Prostate gland (tissue), 2 donors: ENCODE measurements around the gene PSMD3. TPM values are rescaled to one million over a fixed set of nuclear protein-coding genes. Genes with fewer than 3 reads are reported as not detected.

Experiments used
- DNase-seq: peaks from one replicate; pipeline ENCODE4 v3.0.0-alpha.2; 2019; ENCODE audit warnings: low spot score
- H3K27ac ChIP-seq, 2 donors: fragments of 200-600 bp; sonication (generic); 2 replicates each; pipeline ENCODE4 v1.5.1; 2017 to 2019
- H3K27me3 ChIP-seq: fragments of 200-600 bp; sonication (generic); replicated peaks from 2 replicates; pipeline ENCODE4 v1.5.1; 2019; ENCODE audit not compliant: insufficient read depth
- H3K36me3 ChIP-seq, 2 donors: fragments of 200-600 bp; sonication (generic); 1 replicate in 1 of 2; 2 replicates in 1 of 2; pipeline versions ENCODE4 v1.5.1 to v1.8.1; 2017 to 2019
- H3K4me1 ChIP-seq: fragments of 200-600 bp; sonication (generic); replicated peaks from 2 replicates; pipeline ENCODE4 v1.5.1; 2019
- H3K4me3 ChIP-seq, 2 donors: fragments of 200-600 bp; sonication (generic); 2 replicates each; pipeline ENCODE4 v1.5.1; 2017 to 2019
- H3K9me3 ChIP-seq: fragments of 200-600 bp; sonication (generic); 2 replicates; pipeline ENCODE4 v1.5.1; 2017
- CTCF ChIP-seq, 4 experiments: fragments of 200-600 bp in 2 of 4; fragments of 450-650 bp in 2 of 4; sonication (generic) in 2 of 4; IDR thresholded peaks; 1 replicate in 3 of 4; 2 replicates in 1 of 4; pipeline ENCODE4 v1.5.1; 2016 to 2019; ENCODE audit warnings: antibody characterized with exemption in 4 of 4, mild to moderate bottlenecking in 2 of 4, moderate library complexity in 2 of 4
- POLR2A ChIP-seq: fragments of 450-650 bp; IDR thresholded peaks from one replicate; pipeline ENCODE4 v1.6.1; 2016; ENCODE audit warnings: antibody characterized with exemption, mild to moderate bottlenecking
- POLR2AphosphoS5 ChIP-seq: sonication (generic); formaldehyde crosslinking; IDR thresholded peaks from one replicate; pipeline ENCODE4 v1.6.1; 2017; ENCODE audit warnings: antibody characterized with exemption
- whole genome bisulfite sequencing: methylation state at CpG from one replicate; pipeline ENCODE4 v1.1.5; 2018; 5-methylcytosine and 5-hydroxymethylcytosine counted together
- intact Hi-C: fragments of 100-400 bp; cut with DNase I; formaldehyde crosslinking; loops from one replicate; pipeline ENCODE4 v1.14.2; 2022
- total RNA-seq, 2 donors: library from RNA; depleted of rRNA; stranded (reverse); fragments of >200 nt; gene quantifications; one replicate each; pipeline ENCODE4 v1.1.0, GENCODE V29; 2016

PSMD3 gene
- total RNA-seq, 2 donors from 2014 or later, result 96.4 to 116 TPM

- Histone ChIP-seq H3K36me3 (no peaks in the 10 kb centered on the region), H3K27me3 (no peaks in the 10 kb centered on the region), H3K27ac (no peak overlapping the region), H3K4me1 (no peaks in the 10 kb centered on the region), H3K4me3 (no peak overlapping the region), H3K9me3 (no peaks in the 10 kb centered on the region)
- WGBS, result 84% methylated on average over 8 of the region's 8 CpGs
- TF ChIP-seq POLR2A, result no peak
- no peak for TF ChIP-seq CTCF (IDR thresholded peaks at IDR 0.05)
- no peak for TF ChIP-seq POLR2AphosphoS5
- intact Hi-C loops, result no loop called here
- no peak for DNase-seq
Observed at GRCh38 chr17:39938140-39938869, 42.3 kb upstream of the PSMD3 start.

GRCh38 chr17:39939106-39939505 is 41.5 kb upstream of the PSMD3 start:
- no peaks in the 10 kb centered on the region for H3K9me3 ChIP-seq
- intact Hi-C loops, result no loop called here
- H3K4me3 ChIP-seq, result no peak overlapping the region
- no peak overlapping the region for H3K27ac ChIP-seq
- no peaks in the 10 kb centered on the region for H3K27me3 ChIP-seq
- no peak for DNase-seq
- H3K4me1 ChIP-seq, result no peaks in the 10 kb centered on the region
- TF ChIP-seq CTCF (IDR thresholded peaks at IDR 0.05) (no peak), POLR2AphosphoS5 (no peak), POLR2A (no peak)
- H3K36me3 ChIP-seq, result no peaks in the 10 kb centered on the region
- WGBS, result 68% methylated on average over 3 of the region's 3 CpGs

- Histone ChIP-seq H3K36me3 (no peaks in the 10 kb centered on the region), H3K9me3 (no peaks in the 10 kb centered on the region), H3K4me3 (no peak overlapping the region), H3K4me1 (no peaks in the 10 kb centered on the region), H3K27me3 (no peaks in the 10 kb centered on the region), H3K27ac (no peak overlapping the region)
- intact Hi-C loops, result no loop called here
- WGBS, result 54% methylated on average over 6 of the region's 6 CpGs
- DNase-seq, result no peak
- TF ChIP-seq CTCF (IDR thresholded peaks at IDR 0.05) (peak in 1 of 4 experiments; percentile 5), POLR2A (no peak)
Observed at GRCh38 chr17:39939588-39940419, 40.8 kb upstream of the PSMD3 start.

GRCh38 chr17:39943702-39944392 is 36.8 kb upstream of the PSMD3 start:
- H3K36me3 ChIP-seq, result no peaks in the 10 kb centered on the region
- no peak overlapping the region for H3K4me3 ChIP-seq
- H3K27ac ChIP-seq, result no peak overlapping the region
- DNase-seq, result no peak
- no peaks in the 10 kb centered on the region for H3K27me3 ChIP-seq
- H3K9me3 ChIP-seq, result no peaks in the 10 kb centered on the region
- H3K4me1 ChIP-seq, result no peaks in the 10 kb centered on the region
- intact Hi-C loops, result no loop called here
- no peak for TF ChIP-seq POLR2A
- TF ChIP-seq CTCF (IDR thresholded peaks at IDR 0.05), result no peak
- no peak for TF ChIP-seq POLR2AphosphoS5
- WGBS, result 41% methylated on average over 14 of the region's 14 CpGs
